Measurements from ENCODE around the gene SNAP47. TPM values are rescaled to one million over a fixed set of nuclear protein-coding genes. Genes with fewer than 3 reads are reported as not detected.

SNAP47 gene
- total RNA-seq, 1 donor from 2014 or later = 52.8 TPM

GRCh38 chr1:227734546-227734855 lies 734 bp upstream of the SNAP47 start:
- Histone ChIP-seq H3K79me2 (ENCODE audit: low read depth) (peaks cover 59% of the 10 kb centered on the region), H2AFZ (replicated peaks) (peak overlapping the region; percentile 95)

GRCh38 chr1:227735539-227736285 lies 477 bp downstream of the SNAP47 start:
- DNase-seq (ENCODE audit: low spot score) = no peak
- Histone ChIP-seq H3F3A (ENCODE audit: low read depth) (peaks cover 4% of the 10 kb centered on the region), H3K27ac (no peak overlapping the region), H3K9me3 (ENCODE audit: low read depth) (no peaks in the 10 kb centered on the region), H3K36me3 (no peaks in the 10 kb centered on the region), H3K9ac (peak overlapping the region; percentile 87), H3K4me1 (peaks cover 7% of the 10 kb centered on the region), H3K4me3 (peak overlapping the region; percentile 98), H3K4me2 (peak overlapping the region; percentile 99), H4K20me1 (ENCODE audit: low read depth) (peaks cover 40% of the 10 kb centered on the region), H2AFZ (replicated peaks) (peak overlapping the region; percentile 92), H3K79me2 (ENCODE audit: low read depth) (peaks cover 71% of the 10 kb centered on the region), H3K27me3 (no peaks in the 10 kb centered on the region)
- peaks cover 4% of the 10 kb centered on the region for H3K27me3 Mint-ChIP-seq (ENCODE audit: insufficient read depth, low read depth)
- peaks cover 17% of the 10 kb centered on the region for H3K4me1 Mint-ChIP-seq
- peaks cover 4% of the 10 kb centered on the region for H3K36me3 Mint-ChIP-seq
- H3K27ac Mint-ChIP-seq = peak overlapping the region; percentile 93
- H3K4me3 Mint-ChIP-seq = peak overlapping the region; percentile 95
- no peaks in the 10 kb centered on the region for H3K9me3 Mint-ChIP-seq
- no peak for TF ChIP-seq EZH2phosphoT487 (IDR thresholded peaks at IDR 0.05)
- no peak for TF ChIP-seq CTCF (IDR thresholded peaks at IDR 0.05)
- TF ChIP-seq EZH2 (IDR thresholded peaks at IDR 0.05) = no peak

More at GRCh38 chr1:227734546-227734855, 734 bp upstream of the SNAP47 start:
- Mint-ChIP-seq H3K27me3 (ENCODE audit: insufficient read depth, low read depth) (peaks cover 5% of the 10 kb centered on the region), H3K4me1 (peaks cover 25% of the 10 kb centered on the region), H3K4me3 (peak overlapping the region; percentile 95), H3K27ac (peak overlapping the region; percentile 50), H3K36me3 (peaks cover under 1% of the 10 kb centered on the region), H3K9me3 (no peaks in the 10 kb centered on the region)
- Histone ChIP-seq H3K9me3 (ENCODE audit: low read depth) (no peaks in the 10 kb centered on the region), H3K4me3 (peak overlapping the region; percentile 98), H3K9ac (peak overlapping the region; percentile 85), H3F3A (ENCODE audit: low read depth) (peaks cover 15% of the 10 kb centered on the region), H3K36me3 (no peaks in the 10 kb centered on the region), H3K27me3 (no peaks in the 10 kb centered on the region), H4K20me1 (ENCODE audit: low read depth) (peaks cover 40% of the 10 kb centered on the region), H3K27ac (no peak overlapping the region), H3K4me1 (peaks cover 7% of the 10 kb centered on the region), H3K4me2 (peak overlapping the region; percentile 99)
- peak; percentile 22 for DNase-seq (ENCODE audit: low spot score)
- TF ChIP-seq CTCF (IDR thresholded peaks at IDR 0.05) = no peak
- no peak for TF ChIP-seq EZH2 (IDR thresholded peaks at IDR 0.05)
- TF ChIP-seq EZH2phosphoT487 (IDR thresholded peaks at IDR 0.05) = no peak

- H3K9me3 Mint-ChIP-seq = no peaks in the 10 kb centered on the region
- Histone ChIP-seq H3K9me3 (ENCODE audit: low read depth) (no peaks in the 10 kb centered on the region), H3K36me3 (no peaks in the 10 kb centered on the region), H4K20me1 (ENCODE audit: low read depth) (peaks cover 49% of the 10 kb centered on the region), H3K4me3 (no peak overlapping the region), H3F3A (ENCODE audit: low read depth) (no peaks in the 10 kb centered on the region), H3K9ac (no peak overlapping the region), H3K27me3 (no peaks in the 10 kb centered on the region), H2AFZ (replicated peaks) (no peak overlapping the region), H3K4me2 (peak overlapping the region; percentile 99), H3K4me1 (peaks cover 7% of the 10 kb centered on the region), H3K27ac (no peak overlapping the region), H3K79me2 (ENCODE audit: low read depth) (peaks cover 82% of the 10 kb centered on the region)
- H3K36me3 Mint-ChIP-seq = peaks cover 4% of the 10 kb centered on the region
- H3K4me3 Mint-ChIP-seq = peak overlapping the region; percentile 76
- H3K27ac Mint-ChIP-seq = no peak overlapping the region
- H3K27me3 Mint-ChIP-seq (ENCODE audit: insufficient read depth, low read depth) = peaks cover 11% of the 10 kb centered on the region
- TF ChIP-seq EZH2 (IDR thresholded peaks at IDR 0.05) (no peak), EZH2phosphoT487 (IDR thresholded peaks at IDR 0.05) (no peak), CTCF (IDR thresholded peaks at IDR 0.05) (no peak)
- peaks cover 21% of the 10 kb centered on the region for H3K4me1 Mint-ChIP-seq
- no peak for DNase-seq (ENCODE audit: low spot score)
Observed at GRCh38 chr1:227736814-227737432, 1.7 kb downstream of the SNAP47 start.
